Natural killer cell (primary cell): ENCODE results near the gene NDRG3. TPM values are rescaled to one million over a fixed set of nuclear protein-coding genes. Genes with fewer than 3 reads are reported as not detected.

ENCODE experiments used
- ATAC-seq, 3 donors: fragments of 150-1000 bp in 2 of 3; fragments of 200-7000 bp in 1 of 3; cut with Tn5 transposase; 1 replicate in 1 of 3; 2 replicates in 2 of 3; pipeline ENCODE4 v1.10.0; 2021; ENCODE audit warnings: mild to moderate bottlenecking in 2 of 3, moderate library complexity in 2 of 3
- DNase-seq, 2 donors: peaks; one replicate each; pipeline versions ENCODE4 v3.0.0 to v3.0.0-alpha.2; 2013 to 2021; ENCODE audit warnings: mixed read lengths in 1 of 2
- H3K27ac ChIP-seq: one replicate; pipeline ENCODE4 v1.5.1; 2013; ENCODE audit warnings: mild to moderate bottlenecking, low read length
- H3K27me3 ChIP-seq: one replicate; pipeline ENCODE4 v1.6.1; 2013; ENCODE audit warnings: low read length; ENCODE audit not compliant: control insufficient read depth, insufficient read depth
- H3K36me3 ChIP-seq: one replicate; pipeline ENCODE4 v1.6.1; 2013; ENCODE audit warnings: low read length; ENCODE audit not compliant: control insufficient read depth, insufficient read depth
- H3K4me1 ChIP-seq: one replicate; pipeline ENCODE4 v1.6.1; 2013; ENCODE audit warnings: low read length; ENCODE audit not compliant: control insufficient read depth, insufficient read depth
- H3K4me3 ChIP-seq: one replicate; pipeline ENCODE4 v1.5.1; 2013; ENCODE audit warnings: low read length
- H3K9me3 ChIP-seq: one replicate; pipeline ENCODE4 v1.6.1; 2013; ENCODE audit warnings: low read length; ENCODE audit not compliant: control insufficient read depth, insufficient read depth
- H3K27ac Mint-ChIP-seq, 2 donors: one replicate each; pipeline ENCODE4 v1.8.0; 2022; ENCODE audit warnings: mild to moderate bottlenecking in 2 of 2, mixed read lengths in 2 of 2, moderate library complexity in 1 of 2
- H3K27me3 Mint-ChIP-seq, 2 donors: one replicate each; pipeline ENCODE4 v1.8.0; 2022; ENCODE audit warnings: low read depth in 2 of 2, mixed read lengths in 2 of 2
- H3K36me3 Mint-ChIP-seq: one replicate; pipeline ENCODE4 v1.8.0; 2022; ENCODE audit warnings: mixed read lengths
- H3K4me1 Mint-ChIP-seq, 2 donors: one replicate each; pipeline ENCODE4 v1.8.0; 2022; ENCODE audit warnings: mixed read lengths in 2 of 2
- H3K4me3 Mint-ChIP-seq: one replicate; pipeline ENCODE4 v1.8.0; 2022; ENCODE audit warnings: mild to moderate bottlenecking, moderate library complexity, mixed read lengths
- H3K9me3 Mint-ChIP-seq, 2 donors: one replicate each; pipeline ENCODE4 v1.8.0; 2022; ENCODE audit warnings: mixed read lengths in 2 of 2
- WGBS: methylation state at CpG from one replicate; pipeline ENCODE4 v1.1.7; 2013; ENCODE audit warnings: missing lambda C conversion rate; ENCODE audit not compliant: insufficient coverage; 5-methylcytosine and 5-hydroxymethylcytosine counted together
- intact Hi-C: fragments of 100-400 bp; cut with micrococcal nuclease; formaldehyde crosslinking; loops from one replicate; pipeline ENCODE4 v1.14.2; 2022
- total RNA-seq, 4 donors: library from RNA; stranded (reverse); fragments of 120-200 nt in 1 of 4; gene quantifications; one replicate each; pipeline versions ENCODE4 v1.2.3 to v1.2.4, GENCODE V29; 2013 to 2022
- TF ChIP-seq, protein P1 (sequence below): fragments of 200-600 bp; IDR thresholded peaks from one replicate; pipeline ENCODE4 v1.8.0; 2022; ENCODE audit warnings: antibody characterized with exemption

The NDRG3 gene
- total RNA-seq, 3 donors from 2014 or later (not counting 1 experiment from before 2014, with no cell fraction given), result 27.1 to 30.3 (median 28.3) TPM

- Mint-ChIP-seq H3K27ac (no peak overlapping the region), H3K4me3 (no peak overlapping the region), H3K27me3 (no peaks in the 10 kb centered on the region), H3K9me3 (no peaks in the 10 kb centered on the region), H3K36me3 (no peaks in the 10 kb centered on the region), H3K4me1 (peaks cover 26 to 27% of the 10 kb centered on the region in 2 donors)
- no peaks in the 10 kb centered on the region for H3K9me3 ChIP-seq
- H3K27ac ChIP-seq, result no peak overlapping the region
- DNase-seq (no peak), ATAC-seq (no peak)
- WGBS, result 90% methylated on average over 4 of the region's 4 CpGs
- TF ChIP-seq, protein P1, sequence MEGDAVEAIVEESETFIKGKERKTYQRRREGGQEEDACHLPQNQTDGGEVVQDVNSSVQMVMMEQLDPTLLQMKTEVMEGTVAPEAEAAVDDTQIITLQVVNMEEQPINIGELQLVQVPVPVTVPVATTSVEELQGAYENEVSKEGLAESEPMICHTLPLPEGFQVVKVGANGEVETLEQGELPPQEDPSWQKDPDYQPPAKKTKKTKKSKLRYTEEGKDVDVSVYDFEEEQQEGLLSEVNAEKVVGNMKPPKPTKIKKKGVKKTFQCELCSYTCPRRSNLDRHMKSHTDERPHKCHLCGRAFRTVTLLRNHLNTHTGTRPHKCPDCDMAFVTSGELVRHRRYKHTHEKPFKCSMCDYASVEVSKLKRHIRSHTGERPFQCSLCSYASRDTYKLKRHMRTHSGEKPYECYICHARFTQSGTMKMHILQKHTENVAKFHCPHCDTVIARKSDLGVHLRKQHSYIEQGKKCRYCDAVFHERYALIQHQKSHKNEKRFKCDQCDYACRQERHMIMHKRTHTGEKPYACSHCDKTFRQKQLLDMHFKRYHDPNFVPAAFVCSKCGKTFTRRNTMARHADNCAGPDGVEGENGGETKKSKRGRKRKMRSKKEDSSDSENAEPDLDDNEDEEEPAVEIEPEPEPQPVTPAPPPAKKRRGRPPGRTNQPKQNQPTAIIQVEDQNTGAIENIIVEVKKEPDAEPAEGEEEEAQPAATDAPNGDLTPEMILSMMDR, result no peak
- no peaks in the 10 kb centered on the region for H3K36me3 ChIP-seq
- no peak overlapping the region for H3K4me3 ChIP-seq
- peaks cover 11% of the 10 kb centered on the region for H3K4me1 ChIP-seq
- H3K27me3 ChIP-seq, result no peaks in the 10 kb centered on the region
- intact Hi-C loops, result no loop called here
Observed at GRCh38 chr20:36741072-36741471, 4.8 kb downstream of the NDRG3 start.

- no peaks in the 10 kb centered on the region for H3K9me3 ChIP-seq
- H3K27ac ChIP-seq, result no peak overlapping the region
- 95% methylated on average over 6 of the region's 6 CpGs for WGBS
- H3K27me3 ChIP-seq, result no peaks in the 10 kb centered on the region
- DNase-seq, result no peak
- H3K4me1 Mint-ChIP-seq, result peaks cover 23 to 31% of the 10 kb centered on the region in 2 donors
- H3K4me3 ChIP-seq, result no peak overlapping the region
- no peak for ATAC-seq
- no peak overlapping the region for H3K27ac Mint-ChIP-seq
- H3K27me3 Mint-ChIP-seq, result no peaks in the 10 kb centered on the region
- H3K36me3 ChIP-seq, result no peaks in the 10 kb centered on the region
- no peaks in the 10 kb centered on the region for H3K9me3 Mint-ChIP-seq
- intact Hi-C loops, result no loop called here
- no peaks in the 10 kb centered on the region for H3K36me3 Mint-ChIP-seq
- no peak overlapping the region for H3K4me3 Mint-ChIP-seq
- TF ChIP-seq, protein P1, result no peak
- H3K4me1 ChIP-seq, result peaks cover 17% of the 10 kb centered on the region
Observed at GRCh38 chr20:36737183-36737499, 8.7 kb downstream of the NDRG3 start.

DNA sequence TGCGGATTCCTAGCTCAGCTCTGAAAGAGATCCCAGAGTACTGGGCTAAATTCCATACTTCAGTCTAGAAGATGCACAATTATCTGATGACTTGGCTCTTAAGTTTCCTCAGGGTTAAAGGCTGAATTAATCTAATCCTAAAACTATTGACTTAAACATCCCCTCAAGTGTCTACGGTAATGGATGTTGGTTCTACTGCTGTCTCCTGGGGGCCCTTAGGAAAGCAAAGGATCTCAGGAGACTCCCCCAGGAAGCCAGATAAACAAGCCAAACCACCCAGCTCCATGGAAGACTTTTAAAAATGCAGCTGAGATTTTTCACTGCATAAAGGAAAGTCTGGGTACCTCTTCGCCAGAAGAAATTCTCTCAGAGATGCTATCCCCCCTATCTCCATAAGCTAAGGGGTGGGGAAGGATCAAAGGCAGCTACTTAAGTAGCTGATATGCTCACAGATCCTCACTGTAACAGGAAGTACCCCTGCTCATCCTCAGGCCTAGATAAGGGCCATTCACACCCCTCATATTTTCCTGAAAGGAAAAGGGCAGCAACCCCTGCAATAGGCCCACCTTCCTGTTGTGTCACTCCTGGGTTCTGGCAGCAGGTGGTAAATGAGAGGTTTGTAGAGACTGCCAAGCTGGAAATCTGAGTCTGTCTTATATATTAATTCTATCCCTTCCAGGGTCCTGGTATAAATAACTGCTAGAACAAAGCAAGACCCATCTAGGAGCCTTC, 9.3 kb downstream of the NDRG3 start:
- peaks cover 17 to 26% of the 10 kb centered on the region in 2 donors for H3K4me1 Mint-ChIP-seq
- no peak overlapping the region for H3K4me3 ChIP-seq
- no peak overlapping the region for H3K4me3 Mint-ChIP-seq
- DNase-seq (no peak), ATAC-seq (no peak)
- no peak overlapping the region for H3K27ac Mint-ChIP-seq
- no peaks in the 10 kb centered on the region for H3K27me3 ChIP-seq
- intact Hi-C loops, result no loop called here
- H3K27me3 Mint-ChIP-seq, result no peaks in the 10 kb centered on the region
- H3K36me3 Mint-ChIP-seq, result no peaks in the 10 kb centered on the region
- H3K27ac ChIP-seq, result no peak overlapping the region
- peaks cover 17% of the 10 kb centered on the region for H3K4me1 ChIP-seq
- no peaks in the 10 kb centered on the region for H3K36me3 ChIP-seq
- TF ChIP-seq, protein P1, result no peak
- no peaks in the 10 kb centered on the region for H3K9me3 Mint-ChIP-seq
- WGBS, result 95% methylated on average over 2 of the region's 3 CpGs
- H3K9me3 ChIP-seq, result no peaks in the 10 kb centered on the region

GRCh38 chr20:36732456-36732855, 13.4 kb downstream of the NDRG3 start:
- Mint-ChIP-seq H3K4me3 (no peak overlapping the region), H3K27me3 (no peaks in the 10 kb centered on the region), H3K36me3 (no peaks in the 10 kb centered on the region), H3K9me3 (no peaks in the 10 kb centered on the region), H3K27ac (peak overlapping the region; percentile 79 to 83), H3K4me1 (peaks cover 17 to 18% of the 10 kb centered on the region in 2 donors)
- peak overlapping the region; percentile 17 for H3K27ac ChIP-seq
- H3K4me3 ChIP-seq, result no peak overlapping the region
- H3K4me1 ChIP-seq, result peaks cover 17% of the 10 kb centered on the region
- ATAC-seq, result no peak
- WGBS, result 100% methylated on average over 1 of the region's 1 CpG
- no peaks in the 10 kb centered on the region for H3K27me3 ChIP-seq
- H3K9me3 ChIP-seq, result no peaks in the 10 kb centered on the region
- H3K36me3 ChIP-seq, result no peaks in the 10 kb centered on the region
- intact Hi-C loops, result no loop called here
- no peak for DNase-seq
- TF ChIP-seq, protein P1, result no peak
